A172 (cell line): ENCODE measurements around the gene CDK9. TPM values are rescaled to one million over a fixed set of nuclear protein-coding genes. Genes with fewer than 3 reads are reported as not detected.

Source experiments
- DNase-seq: peaks from one replicate; pipeline ENCODE4 v3.0.0-alpha.2; 2015; ENCODE audit warnings: low spot score
- total RNA-seq: library from RNA; depleted of rRNA; stranded (reverse); fragments of >200 nt; shearing (Covaris generic); gene quantifications from 2 replicates; pipeline ENCODE4 v1.2.3, GENCODE V29; 2014

CDK9 gene
- total RNA-seq, 1 experiment from 2014 or later: 36.9 TPM

GRCh38 chr9:127761491-127761956, 24.3 kb upstream of the CDK9 start:
- no peak for DNase-seq

- no peak for DNase-seq
These were observed 23.6 kb upstream of the CDK9 start for GRCh38 chr9:127762111-127762676.

- DNase-seq: peak; percentile 29
These were observed 21.9 kb upstream of the CDK9 start for GRCh38 chr9:127763918-127764384.

GRCh38 chr9:127765418-127765817, 20.4 kb upstream of the CDK9 start:
- DNase-seq: no peak

GRCh38 chr9:127767410-127767809, 18.4 kb upstream of the CDK9 start:
- no peak for DNase-seq

- DNase-seq: no peak
These were observed 17.9 kb upstream of the CDK9 start for GRCh38 chr9:127767909-127768331.

- no peak for DNase-seq
These were observed 17.1 kb upstream of the CDK9 start for GRCh38 chr9:127768698-127769097.

GRCh38 chr9:127769101-127769500, 16.7 kb upstream of the CDK9 start:
- no peak for DNase-seq

GRCh38 chr9:127769929-127770582, 15.8 kb upstream of the CDK9 start:
- DNase-seq: no peak

- DNase-seq: no peak
These were observed 15.3 kb upstream of the CDK9 start for GRCh38 chr9:127770583-127770904.

GRCh38 chr9:127770905-127771569, 14.8 kb upstream of the CDK9 start:
- DNase-seq: peak; percentile 99

GRCh38 chr9:127771570-127772189, 14.2 kb upstream of the CDK9 start:
- no peak for DNase-seq

GRCh38 chr9:127772603-127773002, 13.2 kb upstream of the CDK9 start:
- no peak for DNase-seq

- DNase-seq: no peak
These were observed 12.6 kb upstream of the CDK9 start for GRCh38 chr9:127773272-127773671.

GRCh38 chr9:127773981-127774380, 11.9 kb upstream of the CDK9 start:
- no peak for DNase-seq

GRCh38 chr9:127776195-127776923, 9.5 kb upstream of the CDK9 start:
- no peak for DNase-seq

GRCh38 chr9:127776924-127777289, 8.9 kb upstream of the CDK9 start:
- no peak for DNase-seq

GRCh38 chr9:127777368-127777980, 8.4 kb upstream of the CDK9 start:
- no peak for DNase-seq

- DNase-seq: no peak
These were observed 7.3 kb upstream of the CDK9 start, which contains the start of gene SH2D3C for GRCh38 chr9:127778280-127779135. Gene SH2D3C (minus strand): TSS chr9:127778666. CDS start chr9:127778627, 39 bp downstream.

- no peak for DNase-seq
These were observed 6.5 kb upstream of the CDK9 start for GRCh38 chr9:127779136-127779981.
